GM18508 (cell line): ENCODE measurements around the gene KRTAP20-1.

ENCODE experiments used
- ATAC-seq: cut with Tn5 transposase; IDR thresholded peaks from one replicate; pipeline ENCODE4 v1.9.1; 2021; ENCODE audit warnings: moderate number of reproducible peaks; ENCODE audit not compliant: insufficient read depth, unreplicated experiment

Gene KRTAP20-1

GRCh38 chr21:30638686-30639085 is 22.5 kb downstream of the KRTAP20-1 start:
- no peak for ATAC-seq

- ATAC-seq: no peak
Observed at GRCh38 chr21:30642564-30642963, 26.3 kb downstream of the KRTAP20-1 start, which contains the start of gene KRTAP20-3. Gene KRTAP20-3 (plus strand): TSS chr21:30642864.

- no peak for ATAC-seq
Observed at GRCh38 chr21:30646904-30647414, 30.7 kb downstream of the KRTAP20-1 start.

DNA sequence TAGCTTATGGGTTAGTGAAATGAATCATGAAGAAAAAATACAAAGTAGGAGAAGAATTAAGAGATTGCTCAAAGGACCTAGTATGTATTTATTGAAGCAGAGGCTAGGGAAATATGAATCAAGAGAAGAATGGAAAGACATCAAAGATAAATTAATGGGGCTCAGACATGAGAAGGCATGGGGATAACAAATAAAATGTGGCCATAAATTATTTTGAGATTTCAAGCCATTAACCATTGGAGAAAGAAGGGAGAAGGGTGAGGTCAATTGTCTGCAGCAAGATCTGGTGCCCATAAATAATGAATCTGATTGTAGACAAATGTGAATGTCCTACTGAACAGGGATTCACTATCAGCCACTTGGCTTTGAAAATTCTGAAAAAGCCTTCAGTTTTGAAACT is 36.7 kb downstream of the KRTAP20-1 start:
- no peak for ATAC-seq
